Measurements from ENCODE around the gene MAP4K4. TPM values are rescaled to one million over a fixed set of nuclear protein-coding genes. Genes with fewer than 3 reads are reported as not detected.

MAP4K4 gene
- total and polyA plus RNA-seq, 2 of the 13 experiments (the other 11 are each of a cell fraction or from before 2014, with no cell fraction given), result 105 to 264 TPM

DNA sequence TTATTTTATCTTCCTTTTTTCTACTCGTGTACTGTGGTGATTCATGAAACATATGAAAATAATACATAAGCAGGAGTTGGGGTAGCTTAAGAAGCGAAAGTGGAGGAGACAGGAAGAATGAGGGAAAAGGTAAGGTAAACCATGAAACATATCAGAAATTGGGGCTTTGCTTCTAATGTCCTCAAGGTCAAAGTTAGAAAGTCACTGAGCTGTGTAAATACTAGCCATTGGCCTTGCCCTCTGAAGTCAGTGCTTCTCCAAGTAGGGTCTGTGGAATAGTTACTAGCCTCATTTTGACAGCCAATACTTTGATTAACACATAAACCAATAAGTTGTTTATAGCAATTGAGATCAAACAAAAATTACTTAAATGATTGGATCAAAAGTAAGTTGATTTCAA lies 117.2 kb downstream of the MAP4K4 start (continued):
- TF ChIP-seq, protein P1, sequence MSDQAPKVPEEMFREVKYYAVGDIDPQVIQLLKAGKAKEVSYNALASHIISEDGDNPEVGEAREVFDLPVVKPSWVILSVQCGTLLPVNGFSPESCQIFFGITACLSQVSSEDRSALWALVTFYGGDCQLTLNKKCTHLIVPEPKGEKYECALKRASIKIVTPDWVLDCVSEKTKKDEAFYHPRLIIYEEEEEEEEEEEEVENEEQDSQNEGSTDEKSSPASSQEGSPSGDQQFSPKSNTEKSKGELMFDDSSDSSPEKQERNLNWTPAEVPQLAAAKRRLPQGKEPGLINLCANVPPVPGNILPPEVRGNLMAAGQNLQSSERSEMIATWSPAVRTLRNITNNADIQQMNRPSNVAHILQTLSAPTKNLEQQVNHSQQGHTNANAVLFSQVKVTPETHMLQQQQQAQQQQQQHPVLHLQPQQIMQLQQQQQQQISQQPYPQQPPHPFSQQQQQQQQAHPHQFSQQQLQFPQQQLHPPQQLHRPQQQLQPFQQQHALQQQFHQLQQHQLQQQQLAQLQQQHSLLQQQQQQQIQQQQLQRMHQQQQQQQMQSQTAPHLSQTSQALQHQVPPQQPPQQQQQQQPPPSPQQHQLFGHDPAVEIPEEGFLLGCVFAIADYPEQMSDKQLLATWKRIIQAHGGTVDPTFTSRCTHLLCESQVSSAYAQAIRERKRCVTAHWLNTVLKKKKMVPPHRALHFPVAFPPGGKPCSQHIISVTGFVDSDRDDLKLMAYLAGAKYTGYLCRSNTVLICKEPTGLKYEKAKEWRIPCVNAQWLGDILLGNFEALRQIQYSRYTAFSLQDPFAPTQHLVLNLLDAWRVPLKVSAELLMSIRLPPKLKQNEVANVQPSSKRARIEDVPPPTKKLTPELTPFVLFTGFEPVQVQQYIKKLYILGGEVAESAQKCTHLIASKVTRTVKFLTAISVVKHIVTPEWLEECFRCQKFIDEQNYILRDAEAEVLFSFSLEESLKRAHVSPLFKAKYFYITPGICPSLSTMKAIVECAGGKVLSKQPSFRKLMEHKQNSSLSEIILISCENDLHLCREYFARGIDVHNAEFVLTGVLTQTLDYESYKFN (CRISPR knock-in tag; conservative IDR thresholded peaks at IDR 0.05), result 0 out of 2 replicates have a peak, but pooled peaks have one; percentile 25
- TF ChIP-seq ZNF451 (CRISPR knock-in tag; IDR thresholded peaks at IDR 0.05) (no peak), ZMYM4 (CRISPR knock-in tag; IDR thresholded peaks at IDR 0.05) (0 out of 2 replicates have a peak, but pooled peaks have one; percentile 43), ESRRA (CRISPR knock-in tag; IDR thresholded peaks at IDR 0.05; ENCODE audit: low read depth) (peak; percentile 58; the same call in 1 of the 2 replicates), ARNT2 (CRISPR knock-in tag; IDR thresholded peaks at IDR 0.05; ENCODE audit: low read depth) (no peak), GATAD2A (CRISPR knock-in tag; IDR thresholded peaks at IDR 0.05) (peak; percentile 47; the same call in 1 of the 2 replicates), ZNF12 (CRISPR knock-in tag; IDR thresholded peaks at IDR 0.05) (no peak), RARA (CRISPR knock-in tag; IDR thresholded peaks at IDR 0.05) (peak; percentile 36; the same call in 1 of the 2 replicates), PPARG (CRISPR knock-in tag; conservative IDR thresholded peaks at IDR 0.05) (peak; percentile 79), ZNF33B (CRISPR knock-in tag; IDR thresholded peaks at IDR 0.05) (no peak), SOX6 (IDR thresholded peaks at IDR 0.05) (no peak), SOX6 (CRISPR knock-in tag; IDR thresholded peaks at IDR 0.05) (peak; percentile 10; the same call in 1 of the 2 replicates), FOXA1 (IDR thresholded peaks at IDR 0.05) (no peak), FOXA1 (CRISPR knock-in tag; IDR thresholded peaks at IDR 0.05) (peak; percentile 65; the same call in 1 of the 2 replicates), GZF1 (CRISPR knock-in tag; IDR thresholded peaks at IDR 0.05) (no peak), HMG20A (CRISPR knock-in tag; IDR thresholded peaks at IDR 0.05; ENCODE audit: borderline replicate concordance) (peak; percentile 17; the same call in 1 of the 2 replicates), BCL6 (CRISPR knock-in tag; IDR thresholded peaks at IDR 0.05) (peak; percentile 83), FOXA3 (CRISPR knock-in tag; IDR thresholded peaks at IDR 0.05) (peak; percentile 73; the same call in 1 of the 2 replicates), SAP130 (CRISPR knock-in tag; IDR thresholded peaks at IDR 0.05; ENCODE audit: low read depth) (0 out of 2 replicates have a peak, but pooled peaks have one; percentile 16), SOX13 (IDR thresholded peaks at IDR 0.05) (no peak), SOX13 (CRISPR knock-in tag; conservative IDR thresholded peaks at IDR 0.05 in 1 of 2, IDR thresholded peaks at IDR 0.05 in 1 of 2) (0 out of 4 replicates have a peak, but pooled peaks of 1 of the 2 experiments have one; percentile 12), ZFP36L1 (CRISPR knock-in tag; IDR thresholded peaks at IDR 0.05) (no peak)
- TF ChIP-seq, protein P2, sequence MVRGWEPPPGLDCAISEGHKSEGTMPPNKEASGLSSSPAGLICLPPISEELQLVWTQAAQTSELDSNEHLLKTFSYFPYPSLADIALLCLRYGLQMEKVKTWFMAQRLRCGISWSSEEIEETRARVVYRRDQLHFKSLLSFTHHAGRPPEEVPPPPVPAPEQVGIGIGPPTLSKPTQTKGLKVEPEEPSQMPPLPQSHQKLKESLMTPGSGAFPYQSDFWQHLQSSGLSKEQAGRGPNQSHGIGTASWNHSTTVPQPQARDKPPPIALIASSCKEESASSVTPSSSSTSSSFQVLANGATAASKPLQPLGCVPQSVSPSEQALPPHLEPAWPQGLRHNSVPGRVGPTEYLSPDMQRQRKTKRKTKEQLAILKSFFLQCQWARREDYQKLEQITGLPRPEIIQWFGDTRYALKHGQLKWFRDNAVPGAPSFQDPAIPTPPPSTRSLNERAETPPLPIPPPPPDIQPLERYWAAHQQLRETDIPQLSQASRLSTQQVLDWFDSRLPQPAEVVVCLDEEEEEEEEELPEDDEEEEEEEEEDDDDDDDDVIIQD (CRISPR knock-in tag; IDR thresholded peaks at IDR 0.05; ENCODE audit: low read depth), result peak; percentile 33; the same call in 1 of the 2 replicates
